ENCODE measurements around the gene ERF.
A peak's percentile ranks its signal among the peaks of the same experiment; 100 is the strongest.
"Not testable (repeated sequence)": the region's sequence is repeated elsewhere in the genome, so short reads cannot be mapped to it uniquely, and the experiment has no call there.

The ERF gene

DNA sequence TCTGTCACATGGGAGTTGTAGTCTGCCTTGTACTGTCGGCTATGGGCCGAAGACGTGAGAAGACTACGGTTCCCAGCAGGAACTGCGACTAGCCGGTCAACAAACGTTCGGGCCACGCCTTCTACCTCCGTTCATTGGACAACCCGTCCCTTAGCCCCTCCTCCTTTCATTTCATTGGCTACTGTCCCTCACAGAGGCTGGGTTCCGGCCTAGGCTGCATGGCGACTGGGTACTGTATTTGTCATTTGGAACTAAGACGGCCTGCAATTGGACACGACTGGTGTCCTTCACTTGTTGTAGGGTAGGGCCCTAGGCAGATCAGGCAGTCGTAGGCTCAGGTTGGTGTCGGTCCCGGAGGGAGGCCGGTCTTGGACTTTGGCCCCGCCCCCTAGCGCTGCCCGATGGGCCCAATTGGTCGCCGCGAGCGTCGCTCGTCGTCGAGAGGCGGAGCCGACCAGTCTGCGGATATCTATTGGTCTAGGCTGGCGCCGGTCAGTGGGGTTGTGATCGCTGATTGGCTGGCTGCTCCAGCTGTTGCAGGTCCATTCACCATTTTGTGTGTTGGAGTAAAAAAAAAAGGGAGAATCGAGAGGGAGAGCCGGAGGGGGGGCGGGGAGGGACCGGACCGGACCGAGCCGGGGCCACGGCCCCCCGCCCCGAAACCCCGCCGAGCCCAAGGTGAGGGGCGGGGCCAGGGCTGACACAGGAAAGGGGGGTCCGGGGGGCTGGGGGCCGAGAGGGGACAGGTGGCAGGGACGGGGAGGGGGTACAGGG, 14.0 kb upstream of the ERF start, which contains the start of gene CIC:
Gene CIC (plus strand): TSS at position 549 of the 774 bp plus-strand sequence. CDS start 2,532 bp downstream, outside the sequence.
- Histone ChIP-seq H3K36me3 (ENCODE audit: control insufficient read depth, insufficient read depth, low read length) (peaks cover 7% of the 10 kb centered on the region; the same call in 1 of the 2 replicates), H3K4me1 (ENCODE audit: control insufficient read depth, insufficient read depth, low read length) (no peaks in the 10 kb centered on the region), H3K27me3 (ENCODE audit: control insufficient read depth, insufficient read depth, low read length) (no peaks in the 10 kb centered on the region), H3K27ac (ENCODE audit: low read length) (no peak within 1 kb of the TSS), H3K9me3 (ENCODE audit: control insufficient read depth, insufficient read depth, low read length) (no peaks in the 10 kb centered on the region), H3K4me3 (ENCODE audit: low read length) (peak within 1 kb of the TSS; percentile 75; the same call in 1 of the 2 replicates)
- DNase-seq (ENCODE audit: low read depth, low spot score): peak; percentile 100
- WGBS (ENCODE audit: insufficient coverage, insufficient read length): no CpG with 5 or more reads among the region's 52 CpGs

DNA sequence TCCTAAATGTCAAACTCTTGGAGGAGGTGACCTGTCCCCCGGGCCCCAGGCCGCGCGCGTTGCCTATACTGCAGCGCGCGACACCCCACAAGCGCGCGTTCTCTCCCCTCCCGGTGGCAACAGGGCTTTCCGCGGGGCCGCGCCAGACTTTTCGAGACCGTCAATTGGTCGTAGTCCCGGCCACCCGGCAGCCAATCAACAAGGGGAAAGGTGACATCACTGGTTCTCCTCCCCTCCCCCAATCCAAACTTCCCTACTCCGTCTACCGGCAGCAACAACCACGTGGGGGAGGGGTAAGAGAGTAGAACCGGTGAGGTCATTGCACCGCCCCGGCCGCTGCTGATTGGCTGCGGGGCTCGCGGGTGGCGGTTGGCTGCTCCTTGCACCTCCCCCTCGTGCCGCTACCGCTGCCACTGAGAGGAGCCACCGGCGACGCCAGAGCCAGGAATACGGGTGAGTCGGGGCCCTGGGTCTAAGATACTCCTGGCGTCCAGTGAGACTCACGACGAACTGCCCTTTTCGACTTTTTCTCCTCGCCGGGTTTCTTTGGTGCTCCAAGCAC, 13.3 kb upstream of the ERF start:
- no CpG with 5 or more reads among the region's 46 CpGs for WGBS (ENCODE audit: insufficient coverage, insufficient read length)

DNA sequence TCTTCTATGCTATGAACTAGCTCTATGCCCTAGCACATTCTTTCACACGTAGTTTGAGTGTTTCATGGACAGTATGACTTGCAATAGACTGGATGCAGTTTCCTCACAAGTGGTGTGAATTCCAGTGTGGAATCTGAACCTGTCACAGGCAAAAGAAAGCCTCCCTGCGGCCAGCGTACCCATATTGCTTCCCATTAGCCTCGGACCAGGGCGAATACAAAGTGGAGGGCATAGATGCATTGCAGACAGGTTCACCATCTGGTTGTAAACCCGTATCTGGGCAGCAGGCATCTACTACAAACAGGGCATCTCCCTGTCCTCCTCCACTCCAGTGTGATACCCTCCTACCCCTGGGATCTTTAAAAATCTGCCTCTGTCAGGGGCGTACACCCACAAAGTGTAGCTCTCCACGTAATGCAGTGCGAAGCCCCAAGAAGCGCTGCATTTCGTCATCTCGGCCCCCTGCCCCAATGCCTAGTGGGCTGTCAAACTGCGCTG, 12.8 kb upstream of the ERF start:
- Histone ChIP-seq H3K36me3 (ENCODE audit: control insufficient read depth, insufficient read depth, low read length) (no peaks in the 10 kb centered on the region), H3K27me3 (ENCODE audit: control insufficient read depth, insufficient read depth, low read length) (no peaks in the 10 kb centered on the region), H3K4me1 (ENCODE audit: control insufficient read depth, insufficient read depth, low read length) (no peaks in the 10 kb centered on the region), H3K9me3 (ENCODE audit: control insufficient read depth, insufficient read depth, low read length) (no peaks in the 10 kb centered on the region), H3K27ac (ENCODE audit: low read length) (no peak overlapping the region), H3K4me3 (ENCODE audit: low read length) (peak overlapping the region; percentile 27; the same call in 1 of the 2 replicates)
- no CpG with 5 or more reads among the region's 13 CpGs for WGBS (ENCODE audit: insufficient coverage, insufficient read length)
- no peak for DNase-seq (ENCODE audit: low read depth, low spot score)

More for the DNA sequence above, 13.3 kb upstream of the ERF start:
- H3K36me3 ChIP-seq (ENCODE audit: control insufficient read depth, insufficient read depth, low read length): peaks cover 3% of the 10 kb centered on the region; the same call in 1 of the 2 replicates
- H3K27ac ChIP-seq (ENCODE audit: low read length): no peak overlapping the region
- no peaks in the 10 kb centered on the region for H3K9me3 ChIP-seq (ENCODE audit: control insufficient read depth, insufficient read depth, low read length)
- H3K4me3 ChIP-seq (ENCODE audit: low read length): peak overlapping the region; percentile 75; the same call in 1 of the 2 replicates
- DNase-seq (ENCODE audit: low read depth, low spot score): peak; percentile 99
- H3K27me3 ChIP-seq (ENCODE audit: control insufficient read depth, insufficient read depth, low read length): no peaks in the 10 kb centered on the region
- no peaks in the 10 kb centered on the region for H3K4me1 ChIP-seq (ENCODE audit: control insufficient read depth, insufficient read depth, low read length)

DNA sequence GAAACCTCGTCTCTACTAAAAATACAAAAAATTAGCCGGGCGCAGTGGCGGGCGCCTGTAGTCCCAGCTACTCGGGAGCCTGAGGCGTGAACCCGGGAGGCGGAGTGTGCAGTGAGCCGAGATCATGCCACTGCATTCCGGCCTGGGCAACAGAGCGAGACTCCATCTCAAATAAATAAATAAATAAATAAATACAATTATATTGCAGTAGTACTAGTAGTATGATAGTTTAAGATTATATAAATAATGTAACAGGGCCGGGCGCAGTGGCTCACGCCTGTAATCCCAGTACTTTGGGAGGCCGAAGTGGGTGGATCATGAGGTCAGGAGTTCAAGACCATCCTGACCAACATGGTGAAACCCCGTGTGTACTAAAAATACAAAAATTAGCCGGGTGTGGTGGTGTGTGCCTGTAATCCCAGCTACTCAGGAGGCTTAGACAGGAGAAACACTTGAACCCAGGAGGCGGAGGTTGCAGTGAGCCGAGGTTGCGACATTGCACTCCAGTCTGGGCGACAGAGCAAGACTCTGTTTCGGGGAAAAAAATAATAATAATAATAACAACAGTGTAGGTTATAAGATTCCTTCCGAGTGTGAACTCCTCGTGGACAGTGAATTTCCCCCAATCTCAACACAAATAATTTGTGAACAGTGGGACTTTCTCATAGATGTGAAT, 12.1 kb upstream of the ERF start:
- no CpG with 5 or more reads among the region's 25 CpGs for WGBS (ENCODE audit: insufficient coverage, insufficient read length)
- not testable (repeated sequence) for H3K27me3 ChIP-seq (ENCODE audit: control insufficient read depth, insufficient read depth, low read length); H3K36me3 ChIP-seq (ENCODE audit: control insufficient read depth, insufficient read depth, low read length); DNase-seq (ENCODE audit: low read depth, low spot score); H3K27ac ChIP-seq (ENCODE audit: low read length); H3K4me1 ChIP-seq (ENCODE audit: control insufficient read depth, insufficient read depth, low read length); H3K9me3 ChIP-seq (ENCODE audit: control insufficient read depth, insufficient read depth, low read length); H3K4me3 ChIP-seq (ENCODE audit: low read length)

DNA sequence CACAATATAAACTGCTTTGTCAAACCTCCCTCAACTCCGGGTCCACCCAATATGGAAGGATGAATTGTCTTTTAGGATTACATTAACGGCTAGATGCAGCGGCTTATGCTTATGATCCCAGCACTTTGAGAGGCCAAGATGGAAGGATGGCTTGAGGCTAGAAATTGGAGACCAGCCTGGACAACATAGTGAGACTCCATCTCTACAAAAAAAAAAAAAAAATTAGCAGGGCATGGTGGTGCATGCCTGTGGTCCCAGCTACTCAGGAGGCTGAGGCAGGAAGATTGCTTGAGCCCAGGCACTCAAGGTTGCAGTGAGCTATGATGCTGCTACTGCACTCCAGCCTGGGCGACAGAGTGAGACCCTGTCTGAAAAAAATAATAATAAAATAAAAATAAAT, 11.2 kb upstream of the ERF start:
- WGBS (ENCODE audit: insufficient coverage, insufficient read length): no CpG with 5 or more reads among the region's 4 CpGs
- H3K4me3 ChIP-seq (ENCODE audit: low read length); DNase-seq (ENCODE audit: low read depth, low spot score); H3K9me3 ChIP-seq (ENCODE audit: control insufficient read depth, insufficient read depth, low read length); H3K36me3 ChIP-seq (ENCODE audit: control insufficient read depth, insufficient read depth, low read length); H3K27me3 ChIP-seq (ENCODE audit: control insufficient read depth, insufficient read depth, low read length); H3K27ac ChIP-seq (ENCODE audit: low read length); H3K4me1 ChIP-seq (ENCODE audit: control insufficient read depth, insufficient read depth, low read length): not testable (repeated sequence)

DNA sequence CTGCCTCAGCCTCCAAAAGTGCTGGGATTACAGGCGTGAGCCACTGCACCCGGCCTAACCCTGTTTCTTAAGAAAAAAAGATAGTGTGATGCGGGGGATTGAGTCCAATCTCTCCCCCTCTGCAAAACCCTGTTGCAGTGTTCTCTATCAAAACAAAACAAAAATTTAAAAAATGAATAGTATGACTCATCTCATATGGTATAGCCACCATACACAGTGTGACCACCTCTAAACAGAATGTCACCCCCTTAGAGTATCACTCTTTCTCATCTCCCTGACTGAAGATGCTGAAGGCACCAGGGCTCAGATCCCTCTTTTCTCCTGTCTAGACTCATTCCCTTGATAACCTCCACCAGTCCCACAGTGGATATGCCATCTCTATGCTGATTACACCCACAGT, 6.8 kb upstream of the ERF start:
- no peaks in the 10 kb centered on the region for H3K9me3 ChIP-seq (ENCODE audit: control insufficient read depth, insufficient read depth, low read length)
- no peaks in the 10 kb centered on the region for H3K4me1 ChIP-seq (ENCODE audit: control insufficient read depth, insufficient read depth, low read length)
- H3K4me3 ChIP-seq (ENCODE audit: low read length): no peak overlapping the region
- no peaks in the 10 kb centered on the region for H3K27me3 ChIP-seq (ENCODE audit: control insufficient read depth, insufficient read depth, low read length)
- no peak for DNase-seq (ENCODE audit: low read depth, low spot score)
- no peak overlapping the region for H3K27ac ChIP-seq (ENCODE audit: low read length)
- no peaks in the 10 kb centered on the region for H3K36me3 ChIP-seq (ENCODE audit: control insufficient read depth, insufficient read depth, low read length)
- WGBS (ENCODE audit: insufficient coverage, insufficient read length): no CpG with 5 or more reads among the region's 3 CpGs

DNA sequence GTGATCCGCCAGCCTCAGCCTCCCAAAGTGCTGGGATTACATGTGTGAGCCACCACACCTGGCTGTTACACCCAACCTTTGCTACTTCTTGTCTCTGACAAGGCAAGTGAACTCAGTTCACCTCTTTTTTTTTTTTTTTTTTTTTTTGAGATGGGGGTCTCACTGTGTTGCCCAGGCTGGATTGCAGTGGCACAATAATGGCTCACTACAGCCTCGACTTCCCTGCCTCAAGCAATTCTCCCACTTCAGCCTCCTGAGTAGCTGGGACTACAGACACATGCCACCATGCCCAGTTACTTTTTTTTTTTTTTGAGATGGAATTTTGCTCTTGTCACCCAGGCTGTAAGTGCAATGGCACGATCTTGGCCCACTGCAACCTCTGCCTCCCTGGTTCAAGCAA, 2.9 kb upstream of the ERF start:
- not testable (repeated sequence) for DNase-seq (ENCODE audit: low read depth, low spot score); H3K36me3 ChIP-seq (ENCODE audit: control insufficient read depth, insufficient read depth, low read length); H3K27ac ChIP-seq (ENCODE audit: low read length); H3K4me3 ChIP-seq (ENCODE audit: low read length); H3K4me1 ChIP-seq (ENCODE audit: control insufficient read depth, insufficient read depth, low read length); H3K9me3 ChIP-seq (ENCODE audit: control insufficient read depth, insufficient read depth, low read length); H3K27me3 ChIP-seq (ENCODE audit: control insufficient read depth, insufficient read depth, low read length)
- no CpG with 5 or more reads among the region's 3 CpGs for WGBS (ENCODE audit: insufficient coverage, insufficient read length)

DNA sequence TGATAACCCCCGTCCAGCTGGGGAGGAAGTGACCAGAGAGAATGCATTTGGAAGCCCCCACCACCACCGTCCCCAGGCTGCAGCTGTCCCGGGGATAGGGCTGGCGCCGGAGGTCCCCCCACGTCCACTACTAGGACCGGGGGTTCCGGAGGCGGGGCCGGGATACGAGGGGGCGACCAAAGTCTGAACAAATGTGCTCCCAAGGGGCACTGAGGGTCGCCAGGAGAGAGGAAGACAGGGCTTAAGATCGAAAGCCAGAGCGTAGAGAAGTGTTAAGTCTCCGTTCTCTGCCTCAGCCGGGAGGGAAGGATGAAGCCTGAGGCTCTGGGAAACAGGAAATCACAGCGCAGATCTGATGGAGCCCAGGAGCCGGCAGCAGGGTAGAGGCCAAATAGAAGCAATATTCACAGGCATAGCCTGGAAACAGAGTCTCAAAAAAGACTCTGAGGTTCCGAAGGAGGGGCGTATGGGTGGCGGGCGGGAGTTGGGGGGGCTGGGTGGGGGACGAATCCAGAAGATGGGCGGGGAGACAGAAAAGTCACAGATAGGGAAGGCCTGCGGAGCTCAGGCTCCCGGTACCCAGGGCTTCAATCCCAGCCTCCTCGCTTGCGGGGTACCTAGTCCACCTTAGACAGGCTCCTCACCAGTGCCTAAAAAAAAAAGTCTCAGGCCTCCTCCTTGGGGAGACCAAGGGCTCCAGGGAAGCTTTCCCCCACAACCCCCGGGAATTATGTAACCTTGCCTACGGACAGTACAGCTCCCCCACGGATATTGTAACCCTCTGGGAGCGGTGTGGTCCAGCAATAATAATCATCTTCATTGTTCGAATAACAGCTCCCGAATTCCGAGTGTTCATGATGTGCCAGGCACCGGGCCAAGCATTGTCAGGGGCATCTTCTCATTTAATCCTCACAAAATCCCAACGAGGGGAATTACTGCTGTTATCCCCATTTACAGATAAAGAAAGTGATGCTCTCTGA, 1.1 kb upstream of the ERF start:
- Histone ChIP-seq H3K36me3 (ENCODE audit: control insufficient read depth, insufficient read depth, low read length) (no peaks in the 10 kb centered on the region), H3K27ac (ENCODE audit: low read length) (no peak overlapping the region), H3K4me3 (ENCODE audit: low read length) (peak overlapping the region; percentile 37; the same call in 1 of the 2 replicates), H3K4me1 (ENCODE audit: control insufficient read depth, insufficient read depth, low read length) (peaks cover 12% of the 10 kb centered on the region), H3K27me3 (ENCODE audit: control insufficient read depth, insufficient read depth, low read length) (no peaks in the 10 kb centered on the region), H3K9me3 (ENCODE audit: control insufficient read depth, insufficient read depth, low read length) (no peaks in the 10 kb centered on the region)
- no peak for DNase-seq (ENCODE audit: low read depth, low spot score)
- WGBS (ENCODE audit: insufficient coverage, insufficient read length): no CpG with 5 or more reads among the region's 38 CpGs

DNA sequence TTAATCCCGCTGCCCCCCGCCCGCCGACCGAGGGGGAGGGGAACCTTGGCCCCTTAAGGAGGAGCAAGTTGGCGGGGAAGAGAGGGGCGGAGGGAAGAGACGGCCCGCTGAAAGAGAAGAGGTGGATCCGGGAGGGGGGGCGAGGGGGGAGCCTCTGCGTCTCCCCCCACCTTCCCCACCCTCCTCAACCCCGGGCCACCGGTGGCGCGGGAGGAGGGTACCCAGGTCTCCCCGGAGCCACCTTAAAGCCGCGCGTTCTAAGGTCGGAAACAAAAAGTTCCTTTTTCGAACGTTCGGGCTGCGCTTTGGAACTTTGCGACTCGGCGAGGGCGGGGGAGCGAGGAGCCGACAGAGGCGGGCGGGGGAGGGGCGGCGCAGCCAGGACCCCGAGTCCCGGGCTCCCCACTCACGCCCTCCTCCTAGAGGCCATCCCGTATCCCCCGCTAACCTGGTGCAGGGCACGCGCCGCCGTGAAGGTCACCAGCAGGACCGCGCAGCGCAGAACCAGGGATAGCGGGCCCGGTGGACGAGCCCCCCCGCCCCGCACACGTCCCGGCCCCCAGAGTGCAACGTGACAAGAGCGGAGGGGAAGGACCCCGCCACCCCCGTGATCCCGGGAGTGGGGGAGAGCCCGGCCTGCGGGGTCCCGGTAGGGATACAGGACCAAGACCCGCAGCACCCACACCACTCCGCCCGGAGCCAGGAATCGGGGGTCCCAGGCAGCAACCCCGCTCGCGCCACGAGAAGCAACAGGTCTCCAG, 659 bp downstream of the ERF start:
- Histone ChIP-seq H3K36me3 (ENCODE audit: control insufficient read depth, insufficient read depth, low read length) (peaks cover 7% of the 10 kb centered on the region; the same call in 1 of the 2 replicates), H3K4me1 (ENCODE audit: control insufficient read depth, insufficient read depth, low read length) (peaks cover 13% of the 10 kb centered on the region), H3K27me3 (ENCODE audit: control insufficient read depth, insufficient read depth, low read length) (no peaks in the 10 kb centered on the region), H3K9me3 (ENCODE audit: control insufficient read depth, insufficient read depth, low read length) (no peaks in the 10 kb centered on the region), H3K27ac (ENCODE audit: low read length) (no peak overlapping the region), H3K4me3 (ENCODE audit: low read length) (peak overlapping the region; percentile 38)
- no peak for DNase-seq (ENCODE audit: low read depth, low spot score)
- WGBS (ENCODE audit: insufficient coverage, insufficient read length): no CpG with 5 or more reads among the region's 70 CpGs
